ENCODE measurements around the gene METAP1D.

METAP1D gene

DNA sequence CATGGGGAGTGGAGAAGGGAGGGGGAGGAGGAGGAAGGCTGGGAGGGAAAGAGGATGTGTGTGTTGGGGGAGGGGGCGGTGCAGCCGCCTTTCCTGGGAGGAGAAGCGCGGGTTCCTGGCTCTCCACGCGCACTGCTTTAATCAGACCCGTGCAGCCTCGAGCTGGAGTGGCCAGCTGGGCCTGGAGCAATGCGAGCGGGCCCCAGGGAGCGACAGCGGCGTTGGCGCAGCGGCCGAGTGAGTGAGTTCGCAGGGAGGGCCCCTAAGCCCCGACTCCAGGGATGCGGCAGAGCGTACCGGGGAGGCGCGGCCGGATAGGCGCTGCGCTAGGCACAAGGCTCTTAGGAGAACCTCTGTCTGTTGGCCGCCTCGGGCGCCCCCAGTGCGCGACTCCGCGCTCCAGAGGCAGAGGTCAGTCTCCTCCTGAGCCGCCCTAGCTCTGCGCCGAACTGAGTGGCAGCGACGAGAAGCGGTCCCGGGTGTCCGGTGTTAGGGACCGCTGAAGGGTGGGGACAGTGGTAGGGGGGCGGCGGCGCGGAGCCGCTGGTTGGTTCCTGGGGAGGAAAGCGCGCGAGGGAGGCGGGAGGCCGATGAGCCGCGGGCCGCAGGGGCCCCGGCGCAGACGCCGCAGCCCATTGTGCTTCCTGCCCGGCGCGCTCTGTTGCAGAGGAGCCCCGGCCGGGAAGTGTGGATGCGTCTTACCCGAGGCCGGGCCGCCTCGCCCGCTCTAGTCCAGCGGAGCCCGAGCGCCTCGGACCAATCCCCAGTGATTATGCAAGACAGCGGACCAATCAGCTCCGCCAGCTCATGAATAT is 85.1 kb downstream of the METAP1D start:
- Histone ChIP-seq H3K36me3 (ENCODE audit: insufficient read depth, low read length) (no peaks in the 10 kb centered on the region), H3K4me1 (ENCODE audit: insufficient read depth, low read length) (peaks cover 12% of the 10 kb centered on the region), H3K9me3 (ENCODE audit: control insufficient read depth, insufficient read depth, low read length) (no peaks in the 10 kb centered on the region), H3K9ac (ENCODE audit: low read depth, low read length) (peak overlapping the region; percentile 54; the same call in 1 of the 2 replicates)

GRCh38 chr2:172085460-172086159 is 85.9 kb downstream of the METAP1D start, which contains the start of gene DLX1:
Gene DLX1 (plus strand): TSS chr2:172085507. CDS start chr2:172085678, 171 bp downstream.
- Histone ChIP-seq H3K4me1 (ENCODE audit: insufficient read depth, low read length) (peaks cover 12% of the 10 kb centered on the region), H3K36me3 (ENCODE audit: insufficient read depth, low read length) (no peaks in the 10 kb centered on the region), H3K9me3 (ENCODE audit: control insufficient read depth, insufficient read depth, low read length) (no peaks in the 10 kb centered on the region), H3K9ac (ENCODE audit: low read depth, low read length) (peak within 1 kb of the TSS; percentile 54; the same call in 1 of the 2 replicates)

- Histone ChIP-seq H3K4me1 (ENCODE audit: insufficient read depth, low read length) (peaks cover 12% of the 10 kb centered on the region), H3K36me3 (ENCODE audit: insufficient read depth, low read length) (no peaks in the 10 kb centered on the region), H3K9ac (ENCODE audit: low read depth, low read length) (peak overlapping the region; percentile 36; the same call in 1 of the 2 replicates), H3K9me3 (ENCODE audit: control insufficient read depth, insufficient read depth, low read length) (no peaks in the 10 kb centered on the region)
Measured at GRCh38 chr2:172086241-172087206, 86.8 kb downstream of the METAP1D start.

DNA sequence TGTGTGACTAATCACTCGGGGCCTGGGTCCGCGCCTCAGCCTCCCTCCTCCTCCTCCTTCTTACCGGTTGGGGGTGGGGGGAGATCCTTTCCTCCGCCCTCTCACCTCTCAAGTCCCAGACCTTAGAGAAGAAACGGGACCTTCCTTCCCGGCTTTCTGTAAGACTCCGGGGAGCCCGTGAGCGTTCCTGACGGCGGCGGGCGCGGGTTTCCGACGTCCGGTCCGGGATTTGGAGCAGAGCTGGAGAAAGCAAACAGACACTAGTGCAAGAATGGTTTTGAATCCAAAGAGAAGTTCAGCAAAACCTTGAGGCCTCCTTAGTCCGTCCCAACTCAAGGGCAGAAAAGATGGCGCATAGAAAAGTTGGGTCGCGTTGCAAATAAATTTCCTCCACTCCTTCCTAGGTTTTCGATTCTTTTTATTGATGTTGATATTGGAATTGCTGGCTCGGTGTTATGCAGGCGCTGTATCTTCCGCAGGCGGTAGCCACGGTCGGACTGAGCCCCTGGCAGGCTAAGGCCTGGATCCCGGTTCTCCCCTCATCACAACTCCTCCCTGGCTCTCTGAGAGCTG is 87.5 kb downstream of the METAP1D start:
- H3K9ac ChIP-seq (ENCODE audit: low read depth, low read length) = peak overlapping the region; percentile 36; the same call in 1 of the 2 replicates
- H3K36me3 ChIP-seq (ENCODE audit: insufficient read depth, low read length) = no peaks in the 10 kb centered on the region
- H3K9me3 ChIP-seq (ENCODE audit: control insufficient read depth, insufficient read depth, low read length) = no peaks in the 10 kb centered on the region
- peaks cover 12% of the 10 kb centered on the region for H3K4me1 ChIP-seq (ENCODE audit: insufficient read depth, low read length)

DNA sequence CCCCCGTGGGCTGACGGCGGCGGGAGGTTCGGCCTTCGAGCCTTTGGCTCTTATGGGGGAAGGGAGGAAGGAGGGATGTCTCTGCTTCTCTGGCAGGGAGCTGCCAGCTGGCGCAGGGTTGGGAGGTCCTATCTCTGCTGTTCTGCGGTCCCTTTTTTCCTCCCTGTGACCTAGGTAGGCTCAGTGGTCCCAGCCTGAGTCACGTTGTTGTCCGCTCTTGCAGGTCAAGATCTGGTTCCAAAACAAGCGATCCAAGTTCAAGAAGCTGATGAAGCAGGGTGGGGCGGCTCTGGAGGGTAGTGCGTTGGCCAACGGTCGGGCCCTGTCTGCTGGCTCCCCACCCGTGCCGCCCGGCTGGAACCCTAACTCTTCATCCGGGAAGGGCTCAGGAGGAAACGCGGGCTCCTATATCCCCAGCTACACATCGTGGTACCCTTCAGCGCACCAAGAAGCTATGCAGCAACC is 88.1 kb downstream of the METAP1D start:
- peak overlapping the region; percentile 36; the same call in 1 of the 2 replicates for H3K9ac ChIP-seq (ENCODE audit: low read depth, low read length)
- no peaks in the 10 kb centered on the region for H3K9me3 ChIP-seq (ENCODE audit: control insufficient read depth, insufficient read depth, low read length)
- no peaks in the 10 kb centered on the region for H3K36me3 ChIP-seq (ENCODE audit: insufficient read depth, low read length)
- peaks cover 12% of the 10 kb centered on the region for H3K4me1 ChIP-seq (ENCODE audit: insufficient read depth, low read length)

DNA sequence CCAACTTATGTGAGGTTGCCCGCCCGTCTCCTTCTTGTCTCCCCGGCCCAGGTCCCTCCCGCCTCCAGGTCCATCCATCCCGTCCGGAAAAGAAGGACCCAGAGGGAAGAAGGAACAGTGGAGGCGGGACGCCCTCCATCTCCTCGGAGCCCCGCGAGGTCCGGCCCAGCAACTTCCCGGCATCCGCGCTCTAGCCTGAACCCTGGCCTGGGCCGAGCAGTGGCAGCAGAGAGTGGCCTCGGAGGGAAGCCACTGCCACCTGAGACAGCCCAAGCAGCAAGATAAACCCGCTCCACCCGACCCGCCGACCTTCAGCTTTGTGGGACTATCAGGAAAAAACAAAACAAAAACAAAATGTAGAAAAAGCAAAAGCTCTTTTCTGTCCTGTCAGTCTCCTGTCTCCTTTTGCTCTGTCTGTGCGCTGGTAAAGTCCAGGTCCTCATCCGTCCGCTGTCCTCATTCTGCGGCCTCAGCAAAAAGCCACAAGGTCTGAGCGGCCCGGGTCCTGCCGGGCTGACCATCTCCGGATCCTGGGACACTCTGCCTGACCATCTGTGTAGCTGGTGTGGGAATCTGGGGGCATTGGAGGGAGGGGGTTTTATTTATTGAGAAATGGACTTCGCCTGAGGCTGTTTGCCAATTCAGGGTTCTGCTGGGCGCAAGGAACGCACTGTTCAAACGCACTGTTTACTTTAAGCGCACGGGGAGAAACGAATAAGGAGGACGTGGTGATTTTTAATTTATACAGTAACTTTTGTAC is 88.7 kb downstream of the METAP1D start:
- Histone ChIP-seq H3K36me3 (ENCODE audit: insufficient read depth, low read length) (no peaks in the 10 kb centered on the region), H3K9me3 (ENCODE audit: control insufficient read depth, insufficient read depth, low read length) (no peaks in the 10 kb centered on the region), H3K4me1 (ENCODE audit: insufficient read depth, low read length) (peaks cover 11% of the 10 kb centered on the region), H3K9ac (ENCODE audit: low read depth, low read length) (no peak overlapping the region; the same call in 1 of the 2 replicates)

GRCh38 chr2:172089005-172089504 is 89.3 kb downstream of the METAP1D start:
- peaks cover 5% of the 10 kb centered on the region; the same call in 1 of the 2 replicates for H3K4me1 ChIP-seq (ENCODE audit: insufficient read depth, low read length)
- no peaks in the 10 kb centered on the region for H3K36me3 ChIP-seq (ENCODE audit: insufficient read depth, low read length)
- no peaks in the 10 kb centered on the region for H3K9me3 ChIP-seq (ENCODE audit: control insufficient read depth, insufficient read depth, low read length)
- no peak overlapping the region for H3K9ac ChIP-seq (ENCODE audit: low read depth, low read length)

DNA sequence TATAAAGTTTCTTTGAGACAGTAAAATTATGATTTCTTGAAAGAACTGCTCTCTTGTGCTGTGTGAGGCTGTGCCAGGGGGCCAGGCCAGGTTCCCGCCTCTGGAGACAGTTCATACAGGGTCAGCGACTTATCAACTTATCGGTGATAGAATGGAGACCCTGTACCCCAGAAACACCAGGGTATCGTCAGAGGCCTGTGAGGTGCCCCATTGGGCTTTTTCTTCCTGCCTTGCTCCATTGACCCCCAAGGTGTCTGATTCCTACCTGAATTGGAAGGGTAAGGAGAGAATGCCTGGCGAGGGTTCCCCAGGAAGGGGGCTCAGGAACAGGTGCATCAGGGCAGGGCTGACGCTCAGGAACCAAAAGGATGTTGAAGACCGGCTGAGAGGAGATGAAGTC is 89.9 kb downstream of the METAP1D start:
- Histone ChIP-seq H3K9ac (ENCODE audit: low read depth, low read length) (no peak overlapping the region), H3K36me3 (ENCODE audit: insufficient read depth, low read length) (no peaks in the 10 kb centered on the region), H3K9me3 (ENCODE audit: control insufficient read depth, insufficient read depth, low read length) (no peaks in the 10 kb centered on the region), H3K4me1 (ENCODE audit: insufficient read depth, low read length) (peaks cover 5% of the 10 kb centered on the region; the same call in 1 of the 2 replicates)

DNA sequence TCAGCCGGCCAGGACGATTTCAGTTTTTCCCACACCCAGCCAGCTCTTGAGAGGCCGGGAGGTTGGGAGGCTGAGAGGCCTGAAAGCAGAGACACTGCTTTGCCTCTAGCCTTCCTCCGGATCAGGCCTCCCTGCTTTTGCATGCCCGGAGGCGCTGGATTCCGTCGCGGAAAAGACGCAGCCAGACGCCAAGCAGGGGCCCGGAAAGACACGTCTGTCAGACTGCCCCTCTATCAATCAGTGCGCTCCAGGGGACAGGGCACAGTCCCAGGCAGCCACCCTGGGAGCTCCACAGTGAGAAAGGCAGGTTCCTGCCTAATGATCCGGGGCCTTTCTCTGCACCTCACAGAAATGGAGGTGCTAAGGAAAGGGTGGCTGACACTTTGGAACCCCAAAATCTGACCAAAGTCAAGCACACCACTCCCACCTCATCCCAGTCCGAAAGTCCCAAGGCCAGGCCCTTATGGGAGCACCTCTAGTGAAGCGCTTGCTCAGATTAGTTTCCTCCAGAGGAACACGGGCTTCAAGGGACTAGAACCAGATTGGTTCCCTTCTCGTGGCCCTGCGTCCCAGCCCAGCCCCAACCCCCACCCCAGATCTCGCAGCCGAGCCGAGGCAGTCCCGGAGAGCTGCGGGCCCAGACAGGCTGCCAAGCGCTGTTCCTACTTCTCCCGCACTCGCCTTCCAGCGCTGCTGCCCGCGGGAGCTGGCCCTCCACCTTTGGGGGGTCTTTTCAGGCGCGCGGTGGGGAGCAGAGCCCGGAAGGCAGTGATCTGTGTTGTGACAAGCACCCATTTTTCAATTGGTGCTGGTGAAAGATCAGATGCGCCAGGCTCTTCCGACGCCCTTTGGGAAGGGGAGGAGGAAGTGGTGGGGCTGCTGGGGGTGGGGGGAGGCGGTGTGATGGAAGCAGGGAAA is 90.5 kb downstream of the METAP1D start:
- Histone ChIP-seq H3K9me3 (ENCODE audit: control insufficient read depth, insufficient read depth, low read length) (no peaks in the 10 kb centered on the region), H3K9ac (ENCODE audit: low read depth, low read length) (peak overlapping the region; percentile 5; the same call in 1 of the 2 replicates), H3K4me1 (ENCODE audit: insufficient read depth, low read length) (peaks cover 5% of the 10 kb centered on the region; the same call in 1 of the 2 replicates), H3K36me3 (ENCODE audit: insufficient read depth, low read length) (no peaks in the 10 kb centered on the region)

GRCh38 chr2:172091000-172091641 is 91.4 kb downstream of the METAP1D start:
- no peak overlapping the region for H3K9ac ChIP-seq (ENCODE audit: low read depth, low read length)
- H3K36me3 ChIP-seq (ENCODE audit: insufficient read depth, low read length) = no peaks in the 10 kb centered on the region
- peaks cover 5% of the 10 kb centered on the region; the same call in 1 of the 2 replicates for H3K4me1 ChIP-seq (ENCODE audit: insufficient read depth, low read length)
- no peaks in the 10 kb centered on the region for H3K9me3 ChIP-seq (ENCODE audit: control insufficient read depth, insufficient read depth, low read length)

- Histone ChIP-seq H3K36me3 (ENCODE audit: insufficient read depth, low read length) (no peaks in the 10 kb centered on the region), H3K9me3 (ENCODE audit: control insufficient read depth, insufficient read depth, low read length) (no peaks in the 10 kb centered on the region), H3K4me1 (ENCODE audit: insufficient read depth, low read length) (peaks cover 5% of the 10 kb centered on the region; the same call in 1 of the 2 replicates), H3K9ac (ENCODE audit: low read depth, low read length) (no peak overlapping the region)
Measured at GRCh38 chr2:172091761-172092566, 92.2 kb downstream of the METAP1D start.

All from ES-I3 (cell line).